ENCODE results near the gene ZNF75A. TPM values are rescaled to one million over a fixed set of nuclear protein-coding genes. Genes with fewer than 3 reads are reported as not detected.
"Not testable (repeated sequence)": the region's sequence is repeated elsewhere in the genome, so short reads cannot be mapped to it uniquely, and the experiment has no call there.

ZNF75A gene
- total RNA-seq (2014; rRNA removed; shearing (Covaris generic); ENCODE audit: low replicate concordance) = 13.7 and 20.3 TPM in 2 replicates

- DNase-seq = peak; percentile 90
- peak within 1 kb of the TSS; percentile 97 for H3K4me3 ChIP-seq
- H3K27me3 ChIP-seq = no peaks in the 10 kb centered on the region
- H3K36me3 ChIP-seq = peaks cover 86% of the 10 kb centered on the region
- peaks cover 72% of the 10 kb centered on the region for H3K9me3 ChIP-seq
Observed at GRCh38 chr16:3305109-3306068, at the start of gene ZNF75A, which contains the start of gene TIGD7. ZNF75A (plus strand) TSS chr16:3305497; CDS start chr16:3308429, 2,932 bp downstream. TIGD7 (minus strand) TSS chr16:3305430; CDS start chr16:3300614, 4,816 bp downstream.

GRCh38 chr16:3256146-3256865 is 49.0 kb upstream of the ZNF75A start, which contains the start of gene MEFV:
MEFV (minus strand) TSS chr16:3256633; CDS start chr16:3256587, 46 bp downstream.
- Histone ChIP-seq H3K36me3 (no peaks in the 10 kb centered on the region), H3K4me3 (no peak within 1 kb of the TSS), H3K27me3 (no peaks in the 10 kb centered on the region), H3K9me3 (no peaks in the 10 kb centered on the region)
- DNase-seq = no peak

GRCh38 chr16:3256866-3257465 is 48.3 kb upstream of the ZNF75A start:
- H3K36me3 ChIP-seq = no peaks in the 10 kb centered on the region
- no peak overlapping the region for H3K4me3 ChIP-seq
- DNase-seq = peak; percentile 86
- H3K27me3 ChIP-seq = no peaks in the 10 kb centered on the region
- no peaks in the 10 kb centered on the region for H3K9me3 ChIP-seq

GRCh38 chr16:3259836-3260235 is 45.5 kb upstream of the ZNF75A start:
- H3K4me3 ChIP-seq = no peak overlapping the region
- DNase-seq = no peak
- H3K9me3 ChIP-seq = no peaks in the 10 kb centered on the region; the same call in 1 of the 2 replicates
- H3K36me3 ChIP-seq = no peaks in the 10 kb centered on the region
- H3K27me3 ChIP-seq = no peaks in the 10 kb centered on the region

GRCh38 chr16:3262517-3262916 is 42.8 kb upstream of the ZNF75A start:
- Histone ChIP-seq H3K36me3 (no peaks in the 10 kb centered on the region), H3K9me3 (no peaks in the 10 kb centered on the region; the same call in 1 of the 2 replicates), H3K4me3 (no peak overlapping the region), H3K27me3 (no peaks in the 10 kb centered on the region)
- no peak for DNase-seq

GRCh38 chr16:3264137-3265036 is 40.9 kb upstream of the ZNF75A start:
- Histone ChIP-seq H3K36me3 (no peaks in the 10 kb centered on the region), H3K9me3 (no peaks in the 10 kb centered on the region; the same call in 1 of the 2 replicates), H3K27me3 (no peaks in the 10 kb centered on the region), H3K4me3 (peak overlapping the region; percentile 53)
- peak; percentile 87 for DNase-seq

- H3K4me3 ChIP-seq = no peak overlapping the region
- H3K27me3 ChIP-seq = no peaks in the 10 kb centered on the region
- H3K9me3 ChIP-seq = no peaks in the 10 kb centered on the region; the same call in 1 of the 2 replicates
- no peaks in the 10 kb centered on the region for H3K36me3 ChIP-seq
- DNase-seq = peak; percentile 57
Observed at GRCh38 chr16:3266873-3267537, 38.3 kb upstream of the ZNF75A start.

- Histone ChIP-seq H3K9me3 (no peaks in the 10 kb centered on the region; the same call in 1 of the 2 replicates), H3K4me3 (no peak overlapping the region), H3K36me3 (no peaks in the 10 kb centered on the region), H3K27me3 (no peaks in the 10 kb centered on the region)
- no peak for DNase-seq
Observed at GRCh38 chr16:3268294-3268693, 37.0 kb upstream of the ZNF75A start.

GRCh38 chr16:3270718-3271117 is 34.6 kb upstream of the ZNF75A start:
- not testable (repeated sequence) for H3K27me3 ChIP-seq, DNase-seq, H3K36me3 ChIP-seq, H3K4me3 ChIP-seq, H3K9me3 ChIP-seq

- not testable (repeated sequence) for H3K27me3 ChIP-seq, H3K9me3 ChIP-seq, DNase-seq, H3K4me3 ChIP-seq, H3K36me3 ChIP-seq
Observed at GRCh38 chr16:3271281-3271680, 34.0 kb upstream of the ZNF75A start.

GRCh38 chr16:3274490-3274889 is 30.8 kb upstream of the ZNF75A start:
- peaks cover 28% of the 10 kb centered on the region for H3K27me3 ChIP-seq
- H3K4me3 ChIP-seq = no peak overlapping the region
- H3K9me3 ChIP-seq = no peaks in the 10 kb centered on the region; the same call in 1 of the 2 replicates
- DNase-seq = peak; percentile 30
- H3K36me3 ChIP-seq = no peaks in the 10 kb centered on the region

GRCh38 chr16:3274947-3275346 is 30.4 kb upstream of the ZNF75A start:
- Histone ChIP-seq H3K27me3 (peaks cover 28% of the 10 kb centered on the region), H3K9me3 (no peaks in the 10 kb centered on the region; the same call in 1 of the 2 replicates), H3K36me3 (no peaks in the 10 kb centered on the region), H3K4me3 (no peak overlapping the region)
- no peak for DNase-seq

- no peaks in the 10 kb centered on the region for H3K36me3 ChIP-seq
- H3K4me3 ChIP-seq = no peak overlapping the region
- peaks cover 28% of the 10 kb centered on the region for H3K27me3 ChIP-seq
- no peak for DNase-seq
- no peaks in the 10 kb centered on the region; the same call in 1 of the 2 replicates for H3K9me3 ChIP-seq
Observed at GRCh38 chr16:3276679-3277078, 28.6 kb upstream of the ZNF75A start.

- peaks cover 18% of the 10 kb centered on the region for H3K27me3 ChIP-seq
- DNase-seq = no peak
- H3K36me3 ChIP-seq = peaks cover 27% of the 10 kb centered on the region
- peaks cover 20% of the 10 kb centered on the region for H3K9me3 ChIP-seq
- H3K4me3 ChIP-seq = no peak overlapping the region
Observed at GRCh38 chr16:3281222-3281820, 24.0 kb upstream of the ZNF75A start.

Data from MG63 (cell line).